Measurements from ENCODE around the gene PRKCQ. TPM values are rescaled to one million over a fixed set of nuclear protein-coding genes. Genes with fewer than 3 reads are reported as not detected.
A peak's percentile ranks its signal among the peaks of the same experiment; 100 is the strongest.
"Not testable (repeated sequence)": the region's sequence is repeated elsewhere in the genome, so short reads cannot be mapped to it uniquely, and the experiment has no call there.

Gene PRKCQ
- polyA plus RNA-seq, 1 donor: 22.7 TPM

GRCh38 chr10:6383096-6383812, 196.8 kb downstream of the PRKCQ start:
- no peak for DNase-seq

GRCh38 chr10:6382081-6382480, 198.0 kb downstream of the PRKCQ start:
- DNase-seq: peak; percentile 47

GRCh38 chr10:6380478-6380877, 199.6 kb downstream of the PRKCQ start:
- DNase-seq: not testable (repeated sequence)

- no peak for DNase-seq
Measured at GRCh38 chr10:6379015-6379776, 200.9 kb downstream of the PRKCQ start.
